Measurements from ENCODE around the gene GOLGA6L25.
"Not testable (repeated sequence)": the region's sequence is repeated elsewhere in the genome, so short reads cannot be mapped to it uniquely, and the experiment has no call there.

Gene GOLGA6L25

GRCh38 chr15:28553268-28553667 lies at the start of gene GOLGA6L25:
TSS of gene GOLGA6L25 (plus strand) at chr15:28553568. CDS start at chr15:28553629, 61 bp downstream.
- not testable (repeated sequence) for DNase-seq

DNA sequence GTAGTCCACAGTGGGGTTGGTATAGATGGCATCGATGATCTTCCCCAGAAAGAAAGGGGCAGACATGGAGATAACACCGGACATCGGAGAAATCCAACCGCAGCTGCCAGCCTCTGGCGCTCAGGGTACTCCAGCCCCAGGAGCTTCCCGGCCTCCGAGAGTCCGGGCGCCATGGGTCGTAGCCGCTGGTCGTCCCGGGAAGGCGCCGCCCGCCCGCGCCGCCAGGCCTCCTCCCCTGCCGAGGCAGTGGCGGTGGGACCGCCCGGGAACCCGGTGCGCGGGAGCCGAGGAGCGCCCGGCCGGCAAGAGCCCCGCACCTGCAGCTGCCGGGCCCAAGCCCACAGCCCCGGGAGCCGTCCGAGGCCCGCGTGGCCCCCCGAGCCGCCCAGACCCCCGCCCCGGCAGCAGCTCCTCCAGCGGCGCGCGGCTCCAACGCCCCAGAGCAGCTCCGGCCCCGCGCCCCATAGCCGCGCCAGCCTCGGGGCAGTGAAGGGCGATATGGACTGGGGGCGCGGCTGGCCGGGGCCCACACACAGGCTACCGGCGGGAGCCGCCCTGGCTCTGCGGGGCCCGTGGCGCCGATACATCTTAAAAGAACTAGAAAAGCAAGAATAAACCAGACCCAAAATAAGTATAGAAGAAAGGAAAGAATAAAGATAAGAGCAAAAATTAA lies 45.0 kb upstream of the GOLGA6L25 start:
- DNase-seq = not testable (repeated sequence)

DNA sequence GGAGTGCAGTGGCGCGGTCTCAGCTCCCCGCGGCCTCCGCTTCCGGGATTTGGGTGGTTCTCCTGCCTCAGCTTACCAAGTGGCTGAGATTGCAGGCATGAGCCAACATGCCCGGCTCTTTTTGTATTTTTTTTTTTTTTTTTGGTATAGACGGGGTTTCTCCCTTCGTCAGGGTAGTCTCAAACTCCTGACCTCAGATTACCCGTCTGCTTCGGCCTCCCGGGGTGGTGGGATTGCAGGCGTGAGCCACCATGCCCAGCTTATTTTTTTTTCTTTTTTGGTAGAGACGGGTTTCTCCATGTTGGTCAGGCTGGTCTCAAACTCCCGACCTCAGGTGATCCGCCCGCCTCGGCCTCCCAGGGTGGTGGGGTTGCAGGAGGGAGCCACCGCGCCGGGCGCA lies 39.2 kb upstream of the GOLGA6L25 start:
- DNase-seq = not testable (repeated sequence)

DNA sequence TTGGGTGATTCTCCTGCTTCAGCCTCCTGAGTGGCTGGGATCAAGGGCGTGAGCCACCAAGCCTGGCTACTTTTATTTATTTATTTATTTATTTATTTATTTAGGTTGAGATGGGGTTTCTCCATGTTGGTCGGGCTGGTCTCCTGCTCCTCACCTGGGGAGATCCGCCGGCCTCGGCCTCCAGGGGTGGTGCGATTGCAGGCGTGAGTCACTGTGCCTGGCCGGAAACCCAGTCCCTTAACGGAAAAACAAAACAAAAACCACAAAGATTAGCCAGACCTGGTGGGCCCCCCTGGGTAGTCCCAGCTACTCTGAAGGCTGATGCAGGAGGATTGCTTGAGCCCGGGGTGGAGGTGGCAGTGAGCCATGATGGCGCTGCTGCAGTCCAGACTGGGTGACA lies 38.2 kb upstream of the GOLGA6L25 start:
- not testable (repeated sequence) for DNase-seq

DNA sequence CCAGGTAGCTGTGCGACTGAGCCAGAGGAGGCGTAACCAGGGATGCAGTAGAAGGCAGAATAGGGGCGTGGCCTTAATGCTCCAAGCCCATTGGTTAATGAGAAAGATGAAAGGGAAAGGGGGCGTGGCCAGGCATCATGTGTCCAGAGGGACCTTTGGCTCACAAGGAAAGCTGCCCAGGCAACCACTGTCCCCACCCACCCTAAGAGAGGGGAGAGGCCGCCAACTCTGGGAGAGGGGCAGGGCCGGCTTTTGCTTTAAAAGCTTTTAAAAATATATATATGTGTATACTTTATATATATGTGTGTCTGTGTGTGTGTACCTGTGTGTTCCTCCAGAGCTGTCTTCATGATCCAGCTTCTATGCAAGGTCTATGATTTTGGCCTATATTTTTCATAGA lies 20.4 kb upstream of the GOLGA6L25 start, which contains the start of gene GOLGA8G:
Gene GOLGA8G (minus strand): TSS at position 18 of the 400 bp plus-strand sequence. CDS start 62 bp downstream, outside the sequence.
- DNase-seq = not testable (repeated sequence)

- DNase-seq = not testable (repeated sequence)
These were observed 20.0 kb downstream of the GOLGA6L25 start for GRCh38 chr15:28573351-28573750.

GRCh38 chr15:28588977-28589606 lies 35.7 kb downstream of the GOLGA6L25 start:
- DNase-seq = not testable (repeated sequence)

DNA sequence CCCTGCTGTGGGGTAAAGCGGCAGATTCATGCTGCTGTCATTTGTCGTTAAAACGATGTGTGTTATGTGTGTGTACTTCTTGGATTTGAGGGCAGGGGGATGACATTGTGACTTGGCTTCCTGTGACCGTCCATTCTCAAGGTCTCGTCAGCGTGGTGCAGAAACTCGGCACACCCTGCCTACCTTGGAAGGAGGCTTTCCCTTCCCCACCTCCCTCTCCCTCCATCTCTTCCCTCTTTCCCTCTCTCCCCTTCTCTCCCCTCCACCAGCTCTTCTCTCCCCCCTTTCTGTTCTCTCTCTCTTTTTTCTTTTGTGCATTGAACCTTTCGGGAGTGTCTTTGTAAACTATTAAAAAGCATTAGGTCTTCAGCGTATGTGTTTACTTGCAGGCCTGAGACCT lies 36.4 kb downstream of the GOLGA6L25 start:
- DNase-seq = not testable (repeated sequence)

DNA sequence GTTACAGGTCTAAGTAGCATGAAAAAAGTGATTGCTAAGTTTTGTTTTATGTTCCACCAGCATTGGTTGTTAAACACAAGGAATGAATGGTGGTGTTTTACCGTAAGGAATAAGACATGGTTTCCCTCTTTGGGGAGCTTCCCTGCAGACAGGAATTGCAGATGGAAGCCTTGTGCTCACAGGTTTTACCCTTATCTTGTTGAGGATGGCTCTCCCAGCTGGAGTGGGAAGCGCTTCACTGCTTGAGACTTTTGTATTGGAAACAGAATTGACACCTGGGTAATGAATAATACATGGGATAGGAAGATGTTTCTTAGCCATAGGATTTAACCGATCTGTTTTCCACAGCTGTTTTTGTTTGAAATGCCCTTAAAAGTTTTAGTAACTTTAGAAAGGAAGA lies 39.0 kb downstream of the GOLGA6L25 start:
- not testable (repeated sequence) for DNase-seq

GRCh38 chr15:28593424-28594129 lies 40.2 kb downstream of the GOLGA6L25 start:
- DNase-seq = not testable (repeated sequence)

GRCh38 chr15:28597471-28597870 lies 44.1 kb downstream of the GOLGA6L25 start:
- DNase-seq = not testable (repeated sequence)

- DNase-seq = not testable (repeated sequence)
These were observed 44.8 kb downstream of the GOLGA6L25 start for GRCh38 chr15:28598209-28598608.

DNA sequence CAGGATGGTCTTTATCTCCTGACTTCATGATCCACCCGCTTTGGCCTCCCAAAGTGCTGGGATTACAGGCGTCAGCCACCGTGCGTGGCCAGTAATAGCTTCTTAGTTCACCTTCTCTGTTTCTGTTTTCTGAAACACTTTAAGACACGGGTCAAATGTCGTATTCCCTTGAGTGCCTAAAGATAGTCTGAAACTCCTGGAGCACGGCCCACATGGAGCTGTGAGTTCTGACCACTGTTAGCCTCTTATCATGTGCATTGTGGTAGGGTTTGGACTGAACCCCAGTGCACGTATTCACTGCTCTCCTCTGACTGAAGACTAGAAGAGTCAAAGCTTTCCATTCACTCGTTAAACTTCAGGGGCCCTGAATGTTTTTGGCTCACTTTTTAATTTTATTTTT lies 48.8 kb downstream of the GOLGA6L25 start:
- not testable (repeated sequence) for DNase-seq
